ENCODE results near the gene ARL6IP1.
A peak's percentile ranks its signal among the peaks of the same experiment; 100 is the strongest.

ARL6IP1 gene

GRCh38 chr16:18789850-18790706 is 11.3 kb downstream of the ARL6IP1 start, which contains the start of gene RPS15A:
RPS15A (minus strand) TSS chr16:18790334; CDS start chr16:18789113, 1,221 bp downstream.
- H3K4me3 ChIP-seq (ENCODE audit: low read depth, low read length) = peak within 1 kb of the TSS; percentile 100
- DNase-seq (ENCODE audit: low read depth) = peak; percentile 99
- no peak for TF ChIP-seq CTCF (conservative IDR thresholded peaks at IDR 0.05; ENCODE audit: low read depth, low read length)

GRCh38 chr16:18789515-18789849 is 11.9 kb downstream of the ARL6IP1 start:
- H3K4me3 ChIP-seq (ENCODE audit: low read depth, low read length) = peak overlapping the region; percentile 100
- DNase-seq (ENCODE audit: low read depth) = no peak
- TF ChIP-seq CTCF (conservative IDR thresholded peaks at IDR 0.05; ENCODE audit: low read depth, low read length) = no peak

GRCh38 chr16:18788828-18789514 is 12.4 kb downstream of the ARL6IP1 start:
- TF ChIP-seq CTCF (conservative IDR thresholded peaks at IDR 0.05; ENCODE audit: low read depth, low read length) = no peak
- H3K4me3 ChIP-seq (ENCODE audit: low read depth, low read length) = peak overlapping the region; percentile 100
- peak; percentile 25 for DNase-seq (ENCODE audit: low read depth)

- H3K4me3 ChIP-seq (ENCODE audit: low read depth, low read length) = no peak overlapping the region
- DNase-seq (ENCODE audit: low read depth) = no peak
- TF ChIP-seq CTCF (conservative IDR thresholded peaks at IDR 0.05; ENCODE audit: low read depth, low read length) = no peak
Measured at GRCh38 chr16:18784917-18785623, 16.3 kb downstream of the ARL6IP1 start.

- DNase-seq (ENCODE audit: low read depth) = no peak
- no peak for TF ChIP-seq CTCF (conservative IDR thresholded peaks at IDR 0.05; ENCODE audit: low read depth, low read length)
- H3K4me3 ChIP-seq (ENCODE audit: low read depth, low read length) = no peak overlapping the region
Measured at GRCh38 chr16:18783430-18784341, 17.7 kb downstream of the ARL6IP1 start.

Measured in choroid plexus epithelial cell (primary cell).